DND-41 (cell line): ENCODE results near the gene PEMT.

Source experiments
- ATAC-seq: fragments of 200-7000 bp; cut with Tn5 transposase; 3 replicates; pipeline ENCODE4 v1.9.1; 2021; ENCODE audit warnings: low read depth; ENCODE audit not compliant: insufficient read depth
- DNase-seq: peaks from one replicate; pipeline ENCODE4 v3.0.0-alpha.2; 2020
- H2AFZ ChIP-seq: 2 replicates; pipeline ENCODE4 v1.6.0; 2012; ENCODE audit warnings: low read depth, low read length
- H3K27ac ChIP-seq: 2 replicates; pipeline ENCODE4 v1.5.1; 2012; ENCODE audit warnings: low read length, inconsistent platforms
- H3K27me3 ChIP-seq: fragments of 200-600 bp; sonication (generic); 2 replicates; pipeline ENCODE4 v1.6.0; 2012; ENCODE audit warnings: low read length, mild to moderate bottlenecking, inconsistent platforms; ENCODE audit not compliant: insufficient read depth, poor library complexity
- H3K36me3 ChIP-seq: 2 replicates; pipeline ENCODE4 v1.5.1; 2012; ENCODE audit warnings: low read length, inconsistent platforms; ENCODE audit not compliant: insufficient read depth
- H3K4me1 ChIP-seq: 2 replicates; pipeline ENCODE4 v1.5.1; 2012; ENCODE audit warnings: mild to moderate bottlenecking, low read length; ENCODE audit not compliant: insufficient read depth
- H3K4me2 ChIP-seq: 2 replicates; pipeline ENCODE4 v1.6.0; 2012; ENCODE audit warnings: mild to moderate bottlenecking, moderate library complexity, low read length, inconsistent platforms; ENCODE audit not compliant: insufficient read depth
- H3K4me3 ChIP-seq, 2 experiments: fragments of 200-600 bp in 1 of 2; shearing (Covaris generic) in 1 of 2; 2 replicates each; pipeline ENCODE4 v1.5.1; 2012 to 2016; ENCODE audit warnings: inconsistent platforms in 2 of 2, low read length in 2 of 2, mild to moderate bottlenecking in 2 of 2, low read depth in 1 of 2, moderate library complexity in 1 of 2
- H3K79me2 ChIP-seq: 2 replicates; pipeline ENCODE4 v1.6.0; 2012; ENCODE audit warnings: low read length, inconsistent platforms; ENCODE audit not compliant: insufficient read depth
- H3K9ac ChIP-seq: 2 replicates; pipeline ENCODE4 v1.6.0; 2012; ENCODE audit warnings: low read depth, mild to moderate bottlenecking, inconsistent platforms, low read length, moderate library complexity
- H3K9me3 ChIP-seq: 2 replicates; pipeline ENCODE4 v1.5.1; 2012; ENCODE audit warnings: low read length, moderate library complexity, mild to moderate bottlenecking, inconsistent platforms; ENCODE audit not compliant: insufficient read depth, severe bottlenecking
- H4K20me1 ChIP-seq: 2 replicates; pipeline ENCODE4 v1.6.0; 2012; ENCODE audit warnings: low read length; ENCODE audit not compliant: insufficient read depth
- EZH2 ChIP-seq: IDR thresholded peaks from 3 replicates; pipeline ENCODE4 v1.6.1; 2012; ENCODE audit warnings: borderline replicate concordance, low read depth, mild to moderate bottlenecking, moderate library complexity, low read length, inconsistent platforms; ENCODE audit not compliant: severe bottlenecking
- TF ChIP-seq, protein P1 (sequence below): IDR thresholded peaks from 2 replicates; pipeline ENCODE4 v1.5.1; 2012; ENCODE audit warnings: borderline replicate concordance, low read length, moderate library complexity, mild to moderate bottlenecking; ENCODE audit not compliant: poor library complexity, severe bottlenecking; ENCODE audit errors: extremely low read depth

Gene PEMT

GRCh38 chr17:17545984-17546383, 45.5 kb downstream of the PEMT start:
- Histone ChIP-seq H2AFZ (no peak overlapping the region), H3K79me2 (no peaks in the 10 kb centered on the region), H3K4me1 (no peaks in the 10 kb centered on the region), H3K36me3 (no peaks in the 10 kb centered on the region), H4K20me1 (no peaks in the 10 kb centered on the region), H3K27ac (no peak overlapping the region), H3K9ac (no peak overlapping the region), H3K9me3 (no peaks in the 10 kb centered on the region), H3K4me3 (no peak overlapping the region), H3K4me2 (no peak overlapping the region), H3K27me3 (no peaks in the 10 kb centered on the region)
- no peak for DNase-seq
- TF ChIP-seq, protein P1, sequence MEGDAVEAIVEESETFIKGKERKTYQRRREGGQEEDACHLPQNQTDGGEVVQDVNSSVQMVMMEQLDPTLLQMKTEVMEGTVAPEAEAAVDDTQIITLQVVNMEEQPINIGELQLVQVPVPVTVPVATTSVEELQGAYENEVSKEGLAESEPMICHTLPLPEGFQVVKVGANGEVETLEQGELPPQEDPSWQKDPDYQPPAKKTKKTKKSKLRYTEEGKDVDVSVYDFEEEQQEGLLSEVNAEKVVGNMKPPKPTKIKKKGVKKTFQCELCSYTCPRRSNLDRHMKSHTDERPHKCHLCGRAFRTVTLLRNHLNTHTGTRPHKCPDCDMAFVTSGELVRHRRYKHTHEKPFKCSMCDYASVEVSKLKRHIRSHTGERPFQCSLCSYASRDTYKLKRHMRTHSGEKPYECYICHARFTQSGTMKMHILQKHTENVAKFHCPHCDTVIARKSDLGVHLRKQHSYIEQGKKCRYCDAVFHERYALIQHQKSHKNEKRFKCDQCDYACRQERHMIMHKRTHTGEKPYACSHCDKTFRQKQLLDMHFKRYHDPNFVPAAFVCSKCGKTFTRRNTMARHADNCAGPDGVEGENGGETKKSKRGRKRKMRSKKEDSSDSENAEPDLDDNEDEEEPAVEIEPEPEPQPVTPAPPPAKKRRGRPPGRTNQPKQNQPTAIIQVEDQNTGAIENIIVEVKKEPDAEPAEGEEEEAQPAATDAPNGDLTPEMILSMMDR: no peak
- no peak for ATAC-seq

DNA sequence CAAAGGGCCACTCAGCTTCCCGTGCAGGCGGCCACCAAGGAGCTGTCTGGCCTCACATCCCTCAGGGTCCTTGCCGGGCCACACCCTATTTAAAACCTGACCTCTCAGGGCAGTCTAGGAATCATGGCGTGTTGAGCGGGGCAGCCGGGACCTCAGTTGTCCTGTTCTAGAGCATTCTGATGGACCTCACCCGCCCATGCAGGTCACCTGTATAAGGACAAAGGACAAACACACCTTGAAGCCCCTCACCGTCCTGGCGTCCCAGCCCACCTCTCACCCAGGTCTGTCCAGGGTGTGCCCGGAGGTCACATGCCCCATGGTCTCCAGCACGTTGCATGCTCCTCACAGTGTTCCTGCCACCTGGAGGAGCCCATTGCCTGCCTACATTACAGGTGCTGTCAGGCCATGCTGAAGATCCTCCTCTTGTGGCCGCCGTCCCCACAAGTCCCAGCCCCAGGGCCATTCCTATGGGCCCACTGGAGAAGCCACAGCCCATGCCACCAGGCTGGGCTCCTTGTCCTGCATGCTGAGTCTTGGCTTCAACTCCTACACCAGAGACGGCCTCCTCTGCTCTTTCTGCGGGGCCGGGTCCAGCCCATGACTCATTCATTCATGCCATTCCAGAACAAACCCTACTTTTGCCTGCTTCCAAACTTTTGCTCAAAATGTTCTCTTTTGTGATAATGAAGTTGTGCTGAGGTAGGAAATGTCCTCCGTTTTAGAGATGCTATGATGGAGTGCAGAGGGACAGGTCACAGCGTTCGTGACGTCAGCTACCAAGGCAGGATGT, 46.3 kb downstream of the PEMT start:
- Histone ChIP-seq H3K4me2 (no peak overlapping the region), H3K9me3 (no peaks in the 10 kb centered on the region), H4K20me1 (no peaks in the 10 kb centered on the region), H3K9ac (no peak overlapping the region), H2AFZ (no peak overlapping the region), H3K27me3 (no peaks in the 10 kb centered on the region), H3K36me3 (no peaks in the 10 kb centered on the region), H3K27ac (no peak overlapping the region), H3K4me3 (no peak overlapping the region), H3K4me1 (no peaks in the 10 kb centered on the region), H3K79me2 (no peaks in the 10 kb centered on the region)
- DNase-seq: no peak
- ATAC-seq: no peak
- TF ChIP-seq EZH2: no peak
- TF ChIP-seq, protein P1: no peak

GRCh38 chr17:17542906-17543635, 48.4 kb downstream of the PEMT start:
- H3K4me1 ChIP-seq: no peaks in the 10 kb centered on the region

More at GRCh38 chr17:17542906-17543635, 48.4 kb downstream of the PEMT start:
- no peaks in the 10 kb centered on the region for H3K9me3 ChIP-seq
- H3K27ac ChIP-seq: no peak overlapping the region
- TF ChIP-seq EZH2: no peak
- TF ChIP-seq, protein P1: no peak
- no peak overlapping the region for H3K9ac ChIP-seq
- no peak overlapping the region for H3K4me3 ChIP-seq
- H3K27me3 ChIP-seq: no peaks in the 10 kb centered on the region
- no peaks in the 10 kb centered on the region for H4K20me1 ChIP-seq
- H3K79me2 ChIP-seq: no peaks in the 10 kb centered on the region
- H3K36me3 ChIP-seq: no peaks in the 10 kb centered on the region
- no peak overlapping the region for H3K4me2 ChIP-seq
- DNase-seq (no peak), ATAC-seq (no peak)
- no peak overlapping the region for H2AFZ ChIP-seq
